Spleen (tissue), 7 donors: Measurements from ENCODE around the gene SPATA21.

Experiments
- CTCF ChIP-seq, 11 experiments: fragments of 200-600 bp in 7 of 11; fragments of 450-650 bp in 4 of 11; sonication (generic) in 4 of 11; IDR thresholded peaks in 8 of 11; conservative IDR thresholded peaks in 3 of 11; 1 replicate in 7 of 11; 2 replicates in 4 of 11; pipeline versions ENCODE4 v1.4.0 to v1.8.0; 2016 to 2021; ENCODE audit warnings: antibody characterized with exemption in 11 of 11, inconsistent platforms in 4 of 11, mild to moderate bottlenecking in 1 of 11
- POLR2A ChIP-seq, 3 donors: fragments of 450-650 bp; IDR thresholded peaks; one replicate each; pipeline ENCODE4 v1.5.1; 2017; ENCODE audit warnings: antibody characterized with exemption in 3 of 3, mild to moderate bottlenecking in 1 of 3
- POLR2AphosphoS5 ChIP-seq, 3 donors: sonication (generic); formaldehyde crosslinking; IDR thresholded peaks; one replicate each; pipeline ENCODE4 v1.5.1; 2017; ENCODE audit warnings: antibody characterized with exemption in 3 of 3
- donor health status: DM: no; HTN: no; CAD: no; lungs with moderate emphysema.
- donor health status: DM: no; HTN: no; CAD: no.
- donor health status: DM: no; HTN: no; CAD: no.

- TF ChIP-seq CTCF (IDR thresholded peaks at IDR 0.05 in 8 of 11, conservative IDR thresholded peaks at IDR 0.05 in 3 of 11) (no peak), POLR2AphosphoS5 (IDR thresholded peaks at IDR 0.05) (no peak), POLR2A (IDR thresholded peaks at IDR 0.05) (no peak)
These were observed 60.3 kb downstream of the SPATA21 start for GRCh38 chr1:16376971-16377370.
